ENCODE data around the gene EXD2.
"Not testable (repeated sequence)": the region's sequence is repeated elsewhere in the genome, so short reads cannot be mapped to it uniquely, and the experiment has no call there.

- TF ChIP-seq EZH2 (IDR thresholded peaks at IDR 0.05; ENCODE audit: insufficient read depth, poor library complexity, severe bottlenecking); EZH2phosphoT487 (IDR thresholded peaks at IDR 0.05; ENCODE audit: insufficient read depth, low read depth): not testable (repeated sequence)
Observed at GRCh38 chr14:69165787-69166186, 25.5 kb upstream of the EXD2 start.

Measured in GM23248 (cell line).